NCI-H524 (cell line): ENCODE data around the gene ZNF280C.
"Not testable (repeated sequence)": the region's sequence is repeated elsewhere in the genome, so short reads cannot be mapped to it uniquely, and the experiment has no call there.

Experiments
- DNase-seq, 2 experiments: peaks; one replicate each; lab custom pipeline; 2025; lab: John Stamatoyannopoulos, UW

ZNF280C gene

GRCh38 chrX:130261296-130261893 is 7.3 kb downstream of the ZNF280C start:
- DNase-seq = no peak

- peak in 1 of 2 experiments; percentile 79 for DNase-seq
These were observed 8.4 kb downstream of the ZNF280C start for GRCh38 chrX:130260316-130260715.

DNA sequence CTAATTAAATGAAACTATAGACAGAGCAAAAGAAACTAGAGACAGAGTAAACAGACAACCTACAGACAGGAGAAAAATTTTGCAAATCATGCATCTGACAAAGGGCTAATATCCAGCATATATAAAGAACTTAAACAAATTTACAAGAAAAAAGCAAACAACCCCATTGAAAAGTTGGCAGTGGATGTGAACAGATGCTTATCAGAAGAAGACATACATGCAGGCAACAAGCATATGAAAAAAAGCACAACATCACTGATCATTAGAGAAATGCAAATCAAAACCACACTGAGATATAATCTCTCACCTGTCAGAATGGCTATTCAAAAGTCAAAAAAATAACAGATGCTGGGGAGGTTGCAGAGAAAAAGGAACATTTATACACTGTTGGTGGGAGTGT is 14.8 kb downstream of the ZNF280C start:
- DNase-seq = peak in 1 of 2 experiments; percentile 21

DNA sequence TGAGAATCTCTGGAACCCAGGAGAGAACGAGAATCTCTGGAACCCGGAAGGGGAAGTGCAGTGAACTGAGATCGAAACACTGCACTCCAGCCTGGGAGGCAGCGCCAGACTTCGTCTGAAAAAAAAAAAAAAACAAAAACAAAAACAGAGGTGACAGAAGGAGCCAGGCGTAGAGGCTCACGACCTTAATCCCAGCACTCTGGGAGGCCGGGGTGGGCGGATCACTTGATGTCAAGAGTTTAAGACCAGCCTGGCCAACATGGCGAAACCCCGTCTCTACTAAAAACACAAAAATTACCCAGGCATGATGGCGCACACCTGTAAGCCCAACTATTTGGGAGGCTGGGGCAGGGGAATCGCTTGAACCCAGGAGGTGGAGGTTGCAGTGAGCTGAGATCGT is 17.0 kb downstream of the ZNF280C start:
- DNase-seq = peak in 1 of 2 experiments; percentile 9

DNA sequence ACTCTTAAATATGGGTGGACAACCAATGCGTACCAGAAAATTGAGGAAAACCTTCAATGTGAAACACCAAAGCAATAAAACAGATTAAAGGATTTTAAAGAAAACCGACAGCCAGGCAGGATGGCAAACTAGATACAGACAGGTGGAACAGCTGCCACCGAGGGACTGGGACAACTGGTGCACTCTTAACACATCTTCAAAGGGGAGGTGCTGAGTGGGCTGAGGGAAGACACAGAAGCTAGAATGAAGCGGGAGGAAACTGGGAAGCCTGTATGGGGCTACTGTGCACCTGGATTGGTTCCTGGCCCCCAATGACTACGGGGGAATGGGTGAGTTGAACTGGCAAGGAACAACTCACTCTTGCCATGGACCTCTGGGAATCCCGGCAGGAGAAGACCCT is 20.7 kb downstream of the ZNF280C start:
- peak; percentile 11 to 73 for DNase-seq

DNA sequence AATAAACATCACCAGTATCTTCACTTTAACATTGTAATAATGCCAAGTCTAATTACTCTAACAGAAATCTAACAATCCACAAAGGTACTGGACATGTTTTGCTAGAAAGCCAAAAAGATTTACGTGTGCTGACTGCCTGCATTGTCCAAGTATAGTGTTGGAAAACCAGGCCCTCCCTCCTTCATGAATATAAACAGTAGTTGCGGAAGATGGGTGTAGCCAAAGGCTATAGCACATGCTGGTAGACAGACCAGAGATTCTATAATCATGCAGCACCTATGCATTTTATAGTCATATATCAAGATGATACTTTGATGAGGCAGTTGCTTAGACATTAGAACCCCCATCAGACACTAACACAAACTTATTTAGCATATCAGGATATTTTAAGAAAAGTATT is 22.6 kb downstream of the ZNF280C start:
- DNase-seq = no peak

DNA sequence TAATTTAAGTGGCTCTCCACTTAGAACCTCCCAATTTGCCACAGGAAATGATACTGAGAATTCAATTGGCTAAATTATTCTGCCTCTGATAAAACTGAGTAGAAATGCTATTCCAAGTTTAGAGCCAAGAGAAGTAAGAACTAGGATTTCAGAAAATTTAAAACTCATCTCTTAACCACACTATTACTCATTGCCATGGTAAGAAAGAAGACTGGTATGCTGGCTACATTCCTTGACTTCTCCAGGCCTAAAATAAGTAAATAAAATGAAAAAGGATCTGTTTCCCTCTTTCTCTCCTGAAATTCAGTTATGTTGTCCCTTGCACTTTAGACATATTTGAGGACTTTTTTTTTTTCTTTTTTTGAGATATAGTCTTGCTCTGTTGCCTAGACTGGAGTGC is 23.3 kb downstream of the ZNF280C start:
- DNase-seq = no peak

GRCh38 chrX:130231184-130231583 is 37.5 kb downstream of the ZNF280C start:
- not testable (repeated sequence) for DNase-seq

DNA sequence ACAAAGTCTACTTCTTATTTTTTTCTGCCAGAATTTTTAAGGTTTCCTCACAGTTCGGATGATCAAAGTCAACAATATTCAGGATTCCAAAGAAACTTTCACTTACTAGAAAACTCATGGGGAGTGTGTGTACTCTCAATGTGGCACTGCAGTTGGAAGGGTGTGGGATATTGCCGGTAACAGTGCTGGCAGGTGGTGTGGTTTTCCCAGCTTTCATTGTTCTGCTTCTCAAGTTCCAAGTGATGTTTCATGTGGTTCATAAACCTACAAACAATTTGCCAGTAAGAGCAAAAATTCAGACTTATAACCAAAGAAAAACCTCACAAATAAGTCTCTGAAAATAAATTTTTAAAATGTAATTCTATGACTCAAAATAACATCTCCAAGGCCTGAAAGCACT is 39.8 kb downstream of the ZNF280C start:
- no peak for DNase-seq

DNA sequence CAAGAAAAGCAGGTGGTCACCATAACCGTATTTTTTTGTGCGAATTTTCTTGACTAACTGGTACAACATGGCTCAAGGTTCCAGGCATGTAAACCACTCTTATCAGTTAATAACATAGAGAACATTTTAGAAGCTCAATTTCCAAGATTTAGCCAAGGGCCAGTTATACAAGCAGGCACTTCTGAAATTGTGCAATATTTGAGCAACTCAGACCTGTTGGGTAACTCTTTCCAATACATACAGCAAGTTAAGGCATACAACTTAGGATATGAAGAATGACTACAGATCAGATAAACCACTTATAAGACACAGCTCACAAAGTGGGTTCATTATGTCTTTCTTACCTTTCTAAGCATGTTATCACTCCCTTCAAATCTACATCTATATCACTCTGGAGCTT is 43.9 kb downstream of the ZNF280C start:
- DNase-seq = no peak

- DNase-seq = no peak
These were observed 52.4 kb downstream of the ZNF280C start for GRCh38 chrX:130216320-130216719.

- no peak for DNase-seq
These were observed 55.3 kb downstream of the ZNF280C start for GRCh38 chrX:130213376-130213775.

GRCh38 chrX:130212371-130212770 is 56.3 kb downstream of the ZNF280C start:
- DNase-seq = no peak

DNA sequence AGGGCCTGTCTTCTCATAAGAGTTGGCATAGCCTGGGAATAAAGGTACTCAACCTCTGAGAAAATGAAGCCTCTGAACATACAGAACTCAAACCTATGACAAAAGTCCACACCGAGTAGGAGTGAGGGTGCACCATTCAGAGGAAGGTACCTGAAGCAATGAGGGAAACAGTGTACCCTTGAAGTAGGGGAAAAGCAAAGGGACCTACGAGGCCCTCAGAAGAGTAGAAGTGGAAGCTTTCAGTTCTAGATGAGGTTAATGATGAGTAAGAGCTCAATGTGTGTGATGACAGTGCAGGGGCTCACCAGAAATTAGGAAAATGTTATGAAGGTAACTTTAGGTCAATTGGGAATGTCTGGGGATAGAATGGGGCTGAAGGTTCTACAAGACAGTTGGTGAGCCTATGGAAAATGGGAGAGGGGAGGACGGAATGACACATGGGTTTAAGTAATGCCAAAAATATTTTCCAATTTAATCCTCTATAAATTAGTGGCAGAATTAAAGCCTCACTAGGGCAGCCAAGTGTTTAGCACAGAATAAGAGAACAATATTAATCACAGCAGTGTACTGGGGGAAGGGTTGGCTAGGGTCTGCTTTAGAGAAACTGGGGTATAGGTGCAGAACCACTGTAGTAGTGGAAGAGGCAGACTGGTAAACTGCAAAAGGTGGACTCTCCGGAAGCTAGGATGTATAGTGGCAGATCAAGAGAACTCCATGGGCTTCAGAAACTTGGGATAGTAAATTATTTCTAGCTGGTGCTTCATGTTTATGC is 57.1 kb downstream of the ZNF280C start:
- DNase-seq = no peak

DNA sequence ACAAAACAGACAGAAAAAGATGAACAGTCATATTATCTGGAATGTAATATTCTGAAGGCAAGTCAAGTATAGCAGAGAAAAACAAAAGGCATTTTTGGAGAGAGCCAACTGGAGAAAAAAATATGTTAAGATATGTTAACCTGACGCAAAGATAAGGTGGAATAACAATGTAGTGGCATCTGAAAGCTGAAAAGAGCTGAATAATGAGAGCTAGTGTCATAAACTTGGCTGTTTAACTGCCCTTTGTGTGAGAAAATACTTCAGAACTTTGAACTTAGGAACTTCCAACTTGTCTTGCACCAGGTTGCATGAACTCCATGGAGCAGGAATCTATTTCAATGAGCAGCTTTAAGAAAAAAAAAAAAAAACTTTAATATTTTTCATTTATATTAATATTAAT is 64.1 kb downstream of the ZNF280C start:
- DNase-seq = no peak

DNA sequence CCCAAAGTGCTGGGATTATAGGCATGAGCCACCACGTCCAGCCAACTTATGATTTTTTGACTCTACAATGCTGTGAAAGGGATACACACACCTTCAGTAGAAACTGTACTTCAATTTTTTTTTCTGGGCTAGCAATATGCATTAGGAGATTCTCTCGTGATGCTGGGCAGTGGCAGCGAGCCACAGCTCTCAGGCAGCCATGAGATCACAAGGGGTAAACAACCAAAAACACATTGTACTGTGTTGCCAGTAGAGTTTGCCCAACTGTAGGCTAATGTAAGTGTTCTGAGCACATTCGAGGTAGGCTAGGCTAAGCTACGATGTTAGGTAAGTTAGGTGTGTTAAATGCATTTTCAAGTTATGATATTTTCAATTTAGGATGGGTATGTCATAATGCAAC is 71.2 kb downstream of the ZNF280C start:
- DNase-seq = no peak

- no peak for DNase-seq
These were observed 72.2 kb downstream of the ZNF280C start for GRCh38 chrX:130196466-130196865.

- no peak for DNase-seq
These were observed 77.9 kb downstream of the ZNF280C start for GRCh38 chrX:130190801-130191200.

DNA sequence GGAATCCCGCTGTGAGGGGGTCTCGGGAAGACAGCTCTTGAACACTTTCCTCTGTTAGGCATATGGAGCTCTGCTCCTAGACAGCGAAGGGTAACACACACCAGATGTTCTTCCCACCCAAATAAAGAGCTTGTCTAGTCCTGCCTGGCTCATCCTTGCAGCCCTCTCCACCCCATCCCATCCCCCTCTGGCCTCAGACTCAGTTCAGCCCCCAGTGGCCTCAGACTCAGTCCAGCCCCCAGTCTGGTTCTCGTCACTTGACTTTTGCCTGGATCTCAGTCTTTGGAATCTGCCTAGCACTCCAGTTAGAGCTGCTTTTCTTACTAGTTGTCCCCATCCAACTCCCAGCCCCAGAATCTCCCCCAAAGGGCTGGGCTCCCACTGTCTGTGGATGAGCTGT is 82.0 kb downstream of the ZNF280C start:
- DNase-seq = peak; percentile 40 to 81

DNA sequence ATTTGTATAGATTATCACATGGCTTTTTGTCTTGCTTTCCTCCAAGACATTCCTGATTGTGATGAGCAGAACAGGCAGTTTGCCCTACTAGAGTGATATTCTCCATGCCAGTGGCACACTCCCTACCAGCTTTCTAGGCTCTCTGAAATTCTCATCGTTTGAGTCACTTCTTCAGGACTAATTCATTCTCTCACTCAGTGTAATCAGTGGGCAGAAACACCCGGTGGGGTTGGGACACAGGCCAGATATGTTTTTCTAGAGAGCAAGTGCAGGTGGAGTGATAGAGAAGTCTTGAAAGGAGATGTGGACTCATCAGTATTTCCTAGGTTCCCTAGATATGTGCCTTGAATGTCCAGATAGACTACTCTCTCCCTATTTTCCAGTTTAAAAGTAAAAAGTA is 83.8 kb downstream of the ZNF280C start:
- DNase-seq = no peak

DNA sequence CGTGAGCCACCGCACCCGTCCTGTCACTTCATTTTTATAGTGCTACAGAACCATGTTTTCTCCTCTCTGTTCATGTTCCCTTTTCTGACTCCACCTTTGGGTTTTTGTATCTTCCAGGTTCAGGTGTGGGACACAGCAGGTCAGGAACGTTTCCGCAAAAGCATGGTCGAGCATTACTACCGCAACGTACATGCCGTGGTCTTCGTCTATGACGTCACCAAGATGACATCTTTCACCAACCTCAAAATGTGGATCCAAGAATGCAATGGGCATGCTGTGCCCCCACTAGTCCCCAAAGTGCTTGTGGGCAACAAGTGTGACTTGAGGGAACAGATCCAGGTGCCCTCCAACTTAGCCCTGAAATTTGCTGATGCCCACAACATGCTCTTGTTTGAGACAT is 84.5 kb downstream of the ZNF280C start:
- no peak for DNase-seq

DNA sequence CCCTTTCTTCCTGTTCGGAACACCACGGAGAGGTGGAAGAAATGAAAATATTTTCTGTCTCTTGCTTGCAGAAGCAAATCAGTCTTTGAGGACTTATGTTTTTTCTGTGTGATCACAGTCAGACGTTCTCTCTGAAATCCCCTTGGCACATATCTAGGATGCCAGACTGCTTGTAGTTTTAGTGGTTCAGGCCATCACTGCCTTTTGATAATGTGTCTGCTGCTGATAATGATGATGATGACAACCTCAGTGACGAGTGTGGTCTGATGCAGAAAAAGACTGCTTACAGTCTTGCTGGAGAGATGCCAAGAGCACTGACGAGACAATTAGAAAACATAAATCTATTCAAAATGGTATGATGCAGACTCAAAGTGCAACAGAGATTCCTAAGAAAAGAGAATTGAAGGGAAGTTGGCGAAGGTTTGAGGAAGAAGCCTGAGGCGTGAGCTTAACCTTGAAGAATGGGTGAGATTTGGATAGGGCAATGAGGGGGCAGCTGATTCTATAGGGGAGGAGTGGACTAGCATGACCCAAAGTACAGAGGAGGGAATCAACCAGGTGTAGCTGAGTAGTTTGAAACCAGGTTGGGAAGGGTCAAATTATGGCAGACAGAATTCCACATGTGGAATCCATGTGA is 89.0 kb downstream of the ZNF280C start:
- no peak for DNase-seq

GRCh38 chrX:130179170-130179569 is 89.5 kb downstream of the ZNF280C start:
- DNase-seq = no peak
